HG03469 (cell line): Measurements from ENCODE around the gene PIGBOS1.
"Not testable (repeated sequence)": the region's sequence is repeated elsewhere in the genome, so short reads cannot be mapped to it uniquely, and the experiment has no call there.

Source experiments
- ATAC-seq: cut with Tn5 transposase; IDR thresholded peaks from one replicate; pipeline ENCODE4 v1.9.1; 2021; ENCODE audit warnings: mild to moderate bottlenecking, moderate library complexity, moderate number of reproducible peaks; ENCODE audit not compliant: unreplicated experiment

The PIGBOS1 gene

GRCh38 chr15:55297315-55297714 is 21.6 kb downstream of the PIGBOS1 start:
- ATAC-seq, result no peak

DNA sequence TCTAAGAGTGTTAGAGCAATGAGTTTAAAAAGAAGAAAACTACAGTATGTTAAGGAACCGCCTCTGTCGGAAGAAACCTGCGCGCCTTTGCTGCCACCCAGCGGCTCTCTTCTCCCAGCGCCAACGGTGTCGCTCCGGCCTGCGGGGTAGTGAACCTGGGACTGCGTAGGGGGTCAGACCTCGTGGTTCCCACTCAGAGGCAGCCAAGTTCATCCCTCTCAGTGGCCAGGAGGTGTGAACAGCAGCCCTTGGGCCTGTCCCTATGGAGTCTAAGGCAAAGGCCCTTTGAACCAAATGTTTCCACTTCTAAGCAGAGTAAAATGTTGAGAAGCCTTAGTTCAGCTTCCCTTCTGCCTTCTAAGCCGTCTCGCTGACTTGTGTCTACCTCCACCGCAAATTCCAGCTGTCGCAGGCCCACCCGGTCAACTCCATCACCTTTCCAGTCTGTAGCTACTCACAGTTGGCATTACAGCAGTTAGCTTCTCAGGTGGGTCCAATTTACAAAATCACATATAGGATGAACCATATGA is 28.3 kb downstream of the PIGBOS1 start:
- peak; percentile 49 for ATAC-seq

- peak; percentile 40 for ATAC-seq
These were observed 29.0 kb downstream of the PIGBOS1 start, which contains the start of gene RAB27A for GRCh38 chr15:55289746-55290527. Gene RAB27A, minus strand, starts transcription at chr15:55289813. Its CDS starts 54,879 bp downstream, at chr15:55234934.

- ATAC-seq, result peak; percentile 22
These were observed 29.7 kb downstream of the PIGBOS1 start for GRCh38 chr15:55289011-55289745.

DNA sequence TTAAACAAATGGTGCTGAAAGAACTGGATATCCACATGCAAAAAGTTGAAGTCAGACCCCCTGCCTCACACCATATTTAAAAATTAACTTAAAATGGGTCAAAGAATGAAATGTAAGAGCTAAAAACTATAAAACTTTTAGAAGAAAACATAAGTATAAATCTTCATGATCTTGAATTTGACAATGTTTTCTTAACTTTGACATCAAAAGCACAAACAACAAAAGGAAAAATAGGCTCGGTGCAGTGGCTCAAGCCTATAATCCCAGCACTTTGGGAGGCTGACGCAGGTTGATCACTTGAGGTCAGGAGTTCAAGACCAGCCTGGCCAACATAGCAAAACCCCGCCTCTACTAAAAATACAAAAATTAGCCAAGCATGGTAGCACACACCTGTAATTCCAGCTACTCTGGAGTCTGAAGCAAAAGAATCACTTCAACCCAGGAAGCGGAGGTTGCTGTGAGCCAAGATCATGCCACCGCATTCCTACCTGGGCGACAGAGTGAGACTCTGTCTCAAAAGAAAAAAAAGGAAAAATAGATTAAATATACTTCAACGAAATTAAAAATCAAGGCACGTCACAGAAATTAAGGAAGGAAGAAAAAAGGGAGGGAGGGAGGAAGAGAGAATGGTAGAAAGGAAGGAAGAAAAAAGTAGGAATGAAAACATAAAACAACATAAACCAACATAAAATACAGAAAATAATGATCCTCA is 30.8 kb downstream of the PIGBOS1 start:
- no peak for ATAC-seq

- ATAC-seq, result not testable (repeated sequence)
These were observed 32.3 kb downstream of the PIGBOS1 start for GRCh38 chr15:55286442-55287189.

DNA sequence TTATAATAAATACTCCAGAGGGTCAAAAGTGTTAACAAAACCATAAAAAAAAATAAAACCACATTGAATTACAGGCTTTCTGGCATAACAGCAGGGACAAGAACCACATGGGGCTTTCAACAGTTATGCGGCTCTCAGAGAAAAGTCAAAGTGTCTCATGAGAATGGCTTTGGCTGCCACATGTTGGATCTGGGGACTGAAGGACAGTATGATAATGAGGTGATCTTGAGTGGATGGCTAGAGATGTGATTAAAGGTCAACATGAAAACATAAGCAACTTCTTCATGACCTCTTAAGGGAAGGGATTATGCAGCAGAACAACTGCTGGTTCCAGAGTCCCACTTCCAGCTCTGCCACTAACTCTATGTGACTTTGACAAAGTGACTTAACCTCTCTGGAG is 34.5 kb downstream of the PIGBOS1 start:
- ATAC-seq, result no peak

- ATAC-seq, result no peak
These were observed 35.4 kb downstream of the PIGBOS1 start for GRCh38 chr15:55283379-55284147.

GRCh38 chr15:55282284-55282833 is 36.6 kb downstream of the PIGBOS1 start:
- ATAC-seq, result no peak

GRCh38 chr15:55281517-55282228 is 37.2 kb downstream of the PIGBOS1 start:
- no peak for ATAC-seq

- ATAC-seq, result not testable (repeated sequence)
These were observed 38.3 kb downstream of the PIGBOS1 start for GRCh38 chr15:55280589-55280988.

DNA sequence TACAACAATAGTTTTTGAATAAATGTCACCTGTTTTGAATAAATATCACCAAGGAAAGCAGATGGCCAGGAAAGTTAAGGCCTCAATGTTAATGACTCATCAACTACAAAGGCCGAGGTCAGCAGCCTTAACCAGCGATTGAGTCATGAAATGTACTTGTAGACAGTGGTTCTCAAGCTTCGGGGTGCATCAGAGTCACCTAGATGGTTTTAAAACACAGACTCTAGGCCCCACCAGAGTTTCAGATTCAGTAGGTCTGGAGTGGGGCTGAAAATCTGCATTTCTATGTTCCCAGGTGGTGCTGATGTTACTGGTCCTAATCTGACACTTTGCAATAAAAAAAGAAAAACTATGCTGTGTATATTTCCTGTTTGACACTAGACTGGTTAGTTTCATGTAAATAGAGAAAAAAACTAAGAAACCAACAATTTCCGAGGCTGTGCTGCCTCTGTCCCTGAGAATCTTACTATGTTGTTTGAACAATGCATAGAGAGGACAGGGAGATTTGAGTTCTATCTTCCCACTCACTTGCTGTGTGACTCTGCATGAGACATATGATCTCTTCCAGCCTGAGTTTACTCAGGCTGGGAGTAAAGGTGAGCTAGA is 39.1 kb downstream of the PIGBOS1 start:
- ATAC-seq, result peak; percentile 65

DNA sequence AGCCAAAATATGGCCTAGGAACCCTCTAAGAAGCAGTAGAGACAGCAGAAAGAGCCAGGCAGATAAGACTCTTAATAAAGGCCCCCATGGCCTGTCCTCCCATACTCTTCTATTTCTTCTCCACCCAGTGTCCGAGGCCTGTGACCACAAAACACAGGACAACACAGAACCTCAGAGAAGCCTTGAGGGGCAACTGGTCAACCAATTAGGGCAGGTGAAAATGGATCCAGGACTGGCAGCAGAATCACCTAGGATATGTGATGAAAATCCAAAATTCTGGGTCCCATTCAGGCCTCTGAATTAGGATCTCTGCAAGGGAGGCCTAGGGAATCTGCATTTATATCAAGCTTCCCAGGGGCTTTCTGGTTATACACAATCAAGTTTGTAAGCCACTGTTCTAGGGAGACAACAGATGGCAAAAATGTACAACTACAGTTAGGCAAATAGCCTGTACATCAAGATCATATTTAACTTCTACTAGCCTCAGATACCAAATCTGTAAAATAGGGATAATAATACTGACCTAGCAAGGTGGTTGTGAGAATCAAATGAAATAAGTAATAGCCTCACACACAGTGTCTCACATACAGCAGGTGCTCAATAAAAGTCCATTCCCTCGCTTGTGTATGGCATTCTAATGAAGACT is 39.7 kb downstream of the PIGBOS1 start:
- no peak for ATAC-seq

DNA sequence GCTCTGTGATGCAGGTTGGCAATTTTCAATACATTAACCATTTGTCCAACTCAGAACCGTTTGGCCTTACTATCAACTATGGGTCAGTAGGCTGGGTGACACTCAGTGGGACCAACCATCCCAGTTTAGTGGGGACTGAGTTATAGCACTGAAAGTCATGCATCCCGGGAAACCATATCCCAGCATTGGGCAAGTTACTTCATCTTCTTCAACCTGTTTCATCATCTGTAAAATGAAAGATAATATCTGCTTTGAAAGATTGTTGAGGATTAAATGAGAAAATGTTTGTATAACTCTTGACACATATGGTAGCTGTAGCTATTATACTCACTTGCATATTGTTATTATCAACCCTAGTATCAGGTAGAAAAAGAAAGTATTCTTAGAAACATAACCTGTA is 41.2 kb downstream of the PIGBOS1 start:
- no peak for ATAC-seq

- ATAC-seq, result peak; percentile 50
These were observed 41.8 kb downstream of the PIGBOS1 start for GRCh38 chr15:55277116-55277564.

DNA sequence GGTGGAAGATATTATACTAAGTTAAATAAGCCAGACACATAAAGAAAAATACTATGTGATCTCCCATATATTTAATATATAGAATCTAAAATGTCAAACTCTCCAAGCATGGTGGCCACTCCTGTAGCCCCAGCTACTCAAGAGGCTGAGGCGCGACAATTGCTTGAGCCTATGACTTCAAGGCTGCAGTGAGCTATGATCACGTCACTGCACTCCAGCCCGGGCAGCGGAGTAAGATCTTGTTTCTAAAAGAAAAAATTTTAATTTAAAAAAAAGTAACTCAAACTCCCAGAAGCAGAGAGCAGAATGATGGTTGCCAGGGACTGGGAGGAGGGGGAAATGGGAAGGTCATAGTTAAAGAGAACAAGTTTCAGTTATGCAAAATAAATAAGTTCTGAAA is 42.6 kb downstream of the PIGBOS1 start:
- ATAC-seq, result no peak

DNA sequence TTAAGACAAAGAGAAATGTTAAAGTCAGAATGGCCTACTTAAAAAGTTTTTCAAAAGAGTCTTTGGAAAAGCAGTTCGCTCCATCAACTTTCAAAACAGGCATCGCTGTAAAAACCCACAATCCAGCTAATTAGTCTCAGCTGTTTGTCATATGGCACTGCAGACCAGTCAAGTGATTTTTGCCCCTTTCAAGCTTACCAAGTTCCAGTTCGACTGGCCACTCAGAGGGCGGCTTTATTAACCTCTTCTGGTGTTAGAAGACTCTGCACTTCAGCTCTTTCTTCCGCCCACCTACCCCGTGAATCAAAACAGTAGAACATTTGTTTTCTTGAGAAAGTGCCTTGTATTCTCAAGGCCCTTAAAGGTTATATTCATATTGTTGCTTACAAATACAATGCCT is 48.6 kb downstream of the PIGBOS1 start:
- ATAC-seq, result no peak

GRCh38 chr15:55268176-55268695 is 50.7 kb downstream of the PIGBOS1 start:
- no peak for ATAC-seq
